IMR-90 (cell line): ENCODE measurements around the gene ARHGAP10. TPM values are rescaled to one million over a fixed set of nuclear protein-coding genes. Genes with fewer than 3 reads are reported as not detected.

Source experiments
- ATAC-seq: fragments of 200-7000 bp; cut with Tn5 transposase; 2 replicates; pipeline ENCODE4 v1.9.1; 2020; ENCODE audit warnings: low read depth, mild to moderate bottlenecking, moderate library complexity
- BruUV-seq: library from RNA; stranded (reverse); fragments of 400-500 nt; replicated peaks from 2 replicates; lab custom pipeline; 2021; lab: Mats Ljungman, UMichigan
- CTCF ChIA-PET: fragments of 300-600 bp; formaldehyde crosslinking; extraction: SDS; loops from one replicate; lab custom pipeline; 2021; ENCODE audit warnings: antibody characterized with exemption; lab: Yijun Ruan, JAX
- POLR2A ChIA-PET: fragments of 300-600 bp; sonication (Branson Sonifier 250); formaldehyde crosslinking; loops from one replicate; lab custom pipeline; 2022; ENCODE audit warnings: antibody characterized with exemption; ENCODE audit not compliant: unreplicated experiment; lab: Charles Lee
- DNase-seq: peaks from one replicate; pipeline ENCODE4 v3.0.0; 2013
- H2AFZ ChIP-seq: replicated peaks from 2 replicates; pipeline ENCODE3; 2013; ENCODE audit warnings: low read length, mild to moderate bottlenecking; ENCODE audit not compliant: poor library complexity
- H2AK5ac ChIP-seq: 2 replicates; pipeline ENCODE4 v1.6.1; 2013; ENCODE audit warnings: low read depth, low read length, inconsistent platforms
- H2AK9ac ChIP-seq: replicated peaks from 2 replicates; pipeline ENCODE3; 2013; ENCODE audit warnings: mild to moderate bottlenecking, low read depth, low read length, moderate library complexity; ENCODE audit not compliant: poor library complexity
- H2BK120ac ChIP-seq: 2 replicates; pipeline ENCODE4 v1.6.1; 2013; ENCODE audit warnings: low read depth, low read length, inconsistent platforms
- H2BK15ac ChIP-seq: 3 replicates; pipeline ENCODE4 v1.6.1; 2013; ENCODE audit warnings: low read depth, low read length, inconsistent platforms
- H2BK20ac ChIP-seq: 2 replicates; pipeline ENCODE4 v1.6.1; 2013; ENCODE audit warnings: low read depth, mild to moderate bottlenecking, inconsistent platforms, low read length, moderate library complexity
- H2BK5ac ChIP-seq: 2 replicates; pipeline ENCODE4 v1.6.1; 2013; ENCODE audit warnings: mild to moderate bottlenecking, low read depth, low read length, inconsistent platforms; ENCODE audit not compliant: poor library complexity, severe bottlenecking
- H3K14ac ChIP-seq: replicated peaks from 2 replicates; pipeline ENCODE4 v1.6.1; 2013; ENCODE audit warnings: low read depth, low read length, inconsistent platforms
- H3K18ac ChIP-seq: 2 replicates; pipeline ENCODE4 v1.6.1; 2013; ENCODE audit warnings: low read depth, low read length, control low read depth
- H3K23ac ChIP-seq: 2 replicates; pipeline ENCODE4 v1.6.1; 2013; ENCODE audit warnings: low read depth, low read length, inconsistent platforms
- H3K27ac ChIP-seq: 2 replicates; pipeline ENCODE4 v1.5.1; 2013; ENCODE audit warnings: mild to moderate bottlenecking, control low read depth, low read length; ENCODE audit not compliant: insufficient read depth
- H3K27me3 ChIP-seq: 2 replicates; pipeline ENCODE4 v1.6.1; 2013; ENCODE audit warnings: low read length; ENCODE audit not compliant: control insufficient read depth, insufficient read depth
- H3K36me3 ChIP-seq: 2 replicates; pipeline ENCODE4 v1.6.1; 2013; ENCODE audit warnings: low read length, mixed read lengths; ENCODE audit not compliant: control insufficient read depth, insufficient read depth
- H3K4ac ChIP-seq: 2 replicates; pipeline ENCODE4 v1.6.1; 2013; ENCODE audit warnings: low read depth, low read length, inconsistent platforms
- H3K4me1 ChIP-seq: 2 replicates; pipeline ENCODE4 v1.6.1; 2013; ENCODE audit warnings: low read length, mixed read lengths; ENCODE audit not compliant: control insufficient read depth, insufficient read depth
- H3K4me2 ChIP-seq: 2 replicates; pipeline ENCODE4 v1.6.1; 2013; ENCODE audit warnings: low read depth, mild to moderate bottlenecking, control low read depth, low read length, moderate library complexity
- H3K4me3 ChIP-seq: 2 replicates; pipeline ENCODE4 v1.5.1; 2013; ENCODE audit warnings: low read depth, mild to moderate bottlenecking, control low read depth, low read length, moderate library complexity; ENCODE audit not compliant: insufficient read depth
- H3K56ac ChIP-seq: 2 replicates; pipeline ENCODE4 v1.6.1; 2013; ENCODE audit warnings: low read length, inconsistent platforms; ENCODE audit not compliant: insufficient read depth; ENCODE audit errors: extremely low read depth
- H3K79me1 ChIP-seq, 2 experiments: 2 replicates each; pipeline ENCODE4 v1.6.1; 2013; ENCODE audit warnings: low read length in 2 of 2, inconsistent platforms in 1 of 2, low read depth in 1 of 2
- H3K9ac ChIP-seq: 2 replicates; pipeline ENCODE4 v1.6.1; 2013; ENCODE audit warnings: low read depth, low read length, control low read depth
- H3K9me1 ChIP-seq: 2 replicates; pipeline ENCODE4 v1.6.1; 2013; ENCODE audit warnings: low read length, inconsistent platforms; ENCODE audit not compliant: insufficient read depth
- H3K9me3 ChIP-seq: 2 replicates; pipeline ENCODE4 v1.6.1; 2013; ENCODE audit warnings: low read length; ENCODE audit not compliant: control insufficient read depth, insufficient read depth
- H4K20me1 ChIP-seq: 2 replicates; pipeline ENCODE4 v1.6.1; 2013; ENCODE audit warnings: low read length, inconsistent platforms; ENCODE audit not compliant: insufficient read depth
- H4K5ac ChIP-seq: 2 replicates; pipeline ENCODE4 v1.6.1; 2013; ENCODE audit warnings: mild to moderate bottlenecking, low read depth, low read length, control low read depth
- H4K8ac ChIP-seq, 2 experiments: 2 replicates each; pipeline ENCODE4 v1.6.1; 2013; ENCODE audit warnings: low read depth in 2 of 2, low read length in 2 of 2, control low read depth in 1 of 2, inconsistent platforms in 1 of 2
- H4K91ac ChIP-seq: 2 replicates; pipeline ENCODE4 v1.6.1; 2013; ENCODE audit warnings: low read depth, low read length, inconsistent platforms; ENCODE audit not compliant: insufficient read depth
- FOS ChIP-seq: fragments of 150-350 bp; IDR thresholded peaks from 2 replicates; pipeline ENCODE4 v1.6.1; 2016; ENCODE audit warnings: low read depth, low read length
- MXI1 ChIP-seq: IDR thresholded peaks from 2 replicates; pipeline ENCODE4 v1.6.1; 2012; ENCODE audit warnings: low read depth, mild to moderate bottlenecking, low read length, moderate library complexity, borderline replicate concordance
- RFX5 ChIP-seq: IDR thresholded peaks from 2 replicates; pipeline ENCODE4 v1.8.0; 2012; ENCODE audit warnings: low read depth, mild to moderate bottlenecking, low read length, moderate library complexity
- WGBS, 2 experiments: methylation state at CpG; one replicate each; pipeline versions ENCODE4 v1.1.5 to v1.1.7; 2013; ENCODE audit warnings: missing lambda C conversion rate in 2 of 2; ENCODE audit not compliant: insufficient read length in 1 of 2; ENCODE audit errors: extremely low coverage in 2 of 2; 5-methylcytosine and 5-hydroxymethylcytosine counted together
- dilution Hi-C: fragments of 300-500 bp; cut with HindIII; formaldehyde crosslinking; loops from one replicate; pipeline ENCODE4 v1.14.3; 2018; ENCODE audit warnings: low sequenced_read_pairs; ENCODE audit not compliant: unreplicated experiment
- in situ Hi-C: fragments of 300-500 bp; cut with MboI; formaldehyde crosslinking; loops from 3 replicates; pipeline ENCODE4 v1.14.3; 2019; ENCODE audit warnings: low sequenced_read_pairs, inconsistent platforms, mixed read lengths
- intact Hi-C: fragments of 100-400 bp; cut with micrococcal nuclease; formaldehyde crosslinking; loops from 2 replicates; pipeline ENCODE4 v1.10.0; 2022
- polyA plus RNA-seq, 3 experiments: library from polyadenylated mRNA; depleted of rRNA; stranded (reverse); fragments of >200 nt; gene quantifications; 2 replicates each; pipeline ENCODE4 v1.2.3, GENCODE V29; 2012; ENCODE audit warnings: low replicate concordance in 1 of 3
- total RNA-seq: library from RNA; depleted of rRNA; stranded (reverse); fragments of >200 nt; gene quantifications from 2 replicates; pipeline ENCODE4 v1.2.3, GENCODE V29; 2012

The ARHGAP10 gene
- total and polyA plus RNA-seq, 2 of the 4 experiments (the other 2 are of a cell fraction): 27.1 to 29.4 TPM

DNA sequence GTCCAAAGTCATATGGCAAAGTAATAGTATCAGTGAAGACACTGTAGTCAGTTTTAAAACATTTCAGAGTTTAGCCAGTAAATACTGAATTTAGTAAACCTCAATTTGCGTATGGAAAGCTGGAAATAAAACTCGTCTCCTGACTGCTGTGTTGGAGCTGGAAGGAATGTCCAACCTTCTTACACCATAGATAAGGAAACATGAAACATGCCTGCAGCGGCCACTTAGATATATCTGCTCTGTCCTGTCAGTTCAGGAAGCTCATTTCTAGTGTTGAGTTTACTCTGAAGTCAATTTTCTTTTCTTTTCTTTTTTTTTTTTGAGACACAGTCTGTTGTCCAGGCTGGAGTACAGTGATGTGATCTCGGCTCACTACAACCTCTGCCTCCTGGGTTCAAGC, 21.2 kb downstream of the ARHGAP10 start:
- H3K23ac ChIP-seq: no peak overlapping the region
- no peak overlapping the region for H2AK5ac ChIP-seq
- no peak for TF ChIP-seq RFX5
- TF ChIP-seq FOS: no peak
- TF ChIP-seq MXI1: no peak
- H3K4me1 ChIP-seq: peaks cover 21% of the 10 kb centered on the region
- no peak for ATAC-seq
- no peak for DNase-seq
- WGBS, 2 experiments: no CpG with 5 or more reads among the region's 4 CpGs
- H3K4me2 ChIP-seq: no peak overlapping the region
- H4K5ac ChIP-seq: 0 out of 2 replicates have a peak overlapping the region, but pooled peaks have one; percentile 45
- peaks cover 2% of the 10 kb centered on the region; the same call in 1 of the 2 replicates for H3K36me3 ChIP-seq
- intact Hi-C loops: no loop called here
- H3K27ac ChIP-seq: peak overlapping the region; percentile 48; the same call in 1 of the 2 replicates
- H3K9ac ChIP-seq: no peak overlapping the region
- no peak overlapping the region for H3K56ac ChIP-seq
- H2AFZ ChIP-seq: no peak overlapping the region
- peaks cover 13% of the 10 kb centered on the region for H3K9me1 ChIP-seq
- H2BK5ac ChIP-seq: peak overlapping the region; percentile 73
- H4K91ac ChIP-seq: no peak overlapping the region
- H3K79me1 ChIP-seq: peaks cover 19 to 60% of the 10 kb centered on the region in 2 experiments
- CTCF ChIA-PET: no interaction called here
- no peaks in the 10 kb centered on the region for H3K9me3 ChIP-seq
- H2BK20ac ChIP-seq: peak overlapping the region; percentile 36; the same call in 1 of the 2 replicates
- H3K4ac ChIP-seq: peak overlapping the region; percentile 17; the same call in 1 of the 2 replicates
- in situ Hi-C loops: no loop called here
- H2AK9ac ChIP-seq: no peak overlapping the region
- POLR2A ChIA-PET: interaction anchor here (0.5 kb wide), 1 partner anchor 21 kb away, joined by 4 read pairs; the partner anchor contains the start of gene ARHGAP10
- dilution Hi-C loops: no loop called here
- H3K27me3 ChIP-seq: no peaks in the 10 kb centered on the region
- H2BK120ac ChIP-seq: peak overlapping the region; percentile 44; the same call in 1 of the 2 replicates
- H4K20me1 ChIP-seq: peaks cover 23% of the 10 kb centered on the region
- H2BK15ac ChIP-seq: no peak overlapping the region
- no peak overlapping the region for H3K4me3 ChIP-seq
- H4K8ac ChIP-seq: no peak overlapping the region; a peak in 1 of 4 replicates
- H3K14ac ChIP-seq: peak overlapping the region; percentile 42; the same call in 1 of the 2 replicates
- BruUV-seq: no TSS peak
- peak overlapping the region; percentile 7; the same call in 1 of the 2 replicates for H3K18ac ChIP-seq
